Transverse colon (tissue), 3 donors: Measurements from ENCODE around the gene MRAP.

Experiments used
- EP300 ChIP-seq: sonication (generic); formaldehyde crosslinking; IDR thresholded peaks from one replicate; pipeline ENCODE4 v1.6.1; 2017; ENCODE audit warnings: antibody characterized with exemption, low read depth
- POLR2A ChIP-seq: fragments of 450-650 bp; IDR thresholded peaks from one replicate; pipeline ENCODE4 v1.6.1; 2016; ENCODE audit warnings: antibody characterized with exemption, mild to moderate bottlenecking, moderate library complexity
- TF ChIP-seq, protein P1 (sequence below), 5 experiments: fragments of 200-600 bp in 3 of 5; fragments of 450-650 bp in 2 of 5; sonication (generic) in 3 of 5; IDR thresholded peaks; 1 replicate in 2 of 5; 2 replicates in 3 of 5; pipeline ENCODE4 v1.5.1; 2016 to 2017; ENCODE audit warnings: antibody characterized with exemption in 5 of 5, inconsistent platforms in 3 of 5, mild to moderate bottlenecking in 2 of 5, moderate library complexity in 1 of 5

- TF ChIP-seq POLR2A: no peak
- TF ChIP-seq, protein P1, sequence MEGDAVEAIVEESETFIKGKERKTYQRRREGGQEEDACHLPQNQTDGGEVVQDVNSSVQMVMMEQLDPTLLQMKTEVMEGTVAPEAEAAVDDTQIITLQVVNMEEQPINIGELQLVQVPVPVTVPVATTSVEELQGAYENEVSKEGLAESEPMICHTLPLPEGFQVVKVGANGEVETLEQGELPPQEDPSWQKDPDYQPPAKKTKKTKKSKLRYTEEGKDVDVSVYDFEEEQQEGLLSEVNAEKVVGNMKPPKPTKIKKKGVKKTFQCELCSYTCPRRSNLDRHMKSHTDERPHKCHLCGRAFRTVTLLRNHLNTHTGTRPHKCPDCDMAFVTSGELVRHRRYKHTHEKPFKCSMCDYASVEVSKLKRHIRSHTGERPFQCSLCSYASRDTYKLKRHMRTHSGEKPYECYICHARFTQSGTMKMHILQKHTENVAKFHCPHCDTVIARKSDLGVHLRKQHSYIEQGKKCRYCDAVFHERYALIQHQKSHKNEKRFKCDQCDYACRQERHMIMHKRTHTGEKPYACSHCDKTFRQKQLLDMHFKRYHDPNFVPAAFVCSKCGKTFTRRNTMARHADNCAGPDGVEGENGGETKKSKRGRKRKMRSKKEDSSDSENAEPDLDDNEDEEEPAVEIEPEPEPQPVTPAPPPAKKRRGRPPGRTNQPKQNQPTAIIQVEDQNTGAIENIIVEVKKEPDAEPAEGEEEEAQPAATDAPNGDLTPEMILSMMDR (IDR thresholded peaks at IDR 0.05): no peak
- TF ChIP-seq EP300: no peak
Measured at GRCh38 chr21:32298658-32299081, at the start of gene MRAP.
